ENCODE data around the gene DDX25.
A peak's percentile ranks its signal among the peaks of the same experiment; 100 is the strongest.

DNA sequence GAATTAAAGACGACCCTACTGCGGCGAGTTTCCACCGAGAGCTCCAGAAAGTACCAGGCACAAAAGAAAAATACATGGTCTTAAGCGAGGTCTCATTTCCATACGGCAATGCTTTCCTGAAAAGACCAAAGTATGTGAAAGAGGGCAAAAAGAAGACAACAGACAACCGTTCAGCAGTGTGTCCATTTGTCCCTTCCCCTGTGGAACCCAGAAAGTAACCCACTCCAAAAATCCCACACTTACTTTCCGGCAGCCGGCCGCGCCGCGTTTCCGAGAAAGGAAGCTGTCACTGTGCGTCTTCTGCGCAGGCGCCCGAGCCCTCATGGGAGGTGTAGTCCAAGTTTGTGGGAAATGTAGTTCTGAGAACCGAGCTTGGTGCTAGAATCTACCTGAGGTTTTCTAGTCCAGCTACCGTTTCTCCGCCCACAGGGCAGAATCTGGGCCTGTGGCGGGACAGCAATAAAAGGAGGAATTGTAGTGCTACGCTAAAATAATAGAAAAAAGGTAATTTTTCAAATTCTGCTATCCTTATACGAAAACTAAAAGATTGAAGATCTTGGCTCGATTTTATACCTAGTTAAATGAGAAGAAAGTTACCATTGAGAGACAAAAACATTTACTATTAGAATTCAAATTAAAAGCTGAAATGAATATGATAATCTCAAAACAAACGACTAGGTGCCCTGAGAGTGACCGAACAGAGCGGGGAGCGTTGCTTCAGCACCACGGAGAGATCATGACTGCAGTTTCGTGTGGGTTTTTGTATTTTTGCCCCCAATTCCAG lies 1.2 kb upstream of the DDX25 start, which contains the start of gene PUS3:
- TF ChIP-seq ZNF274 (IDR thresholded peaks at IDR 0.05; ENCODE audit: low read depth, low read length) (no peak), CBX3 (IDR thresholded peaks at IDR 0.05; ENCODE audit: low read depth) (0 out of 2 replicates have a peak, but pooled peaks have one; percentile 15), MAX (IDR thresholded peaks at IDR 0.05) (peak; percentile 75), CTCF (IDR thresholded peaks at IDR 0.05 in 2 of 3, conservative IDR thresholded peaks at IDR 0.05 in 1 of 3; ENCODE audit: borderline replicate concordance in 1 of 3, insufficient read depth in 1 of 3, low read depth in 2 of 3, low read length in 2 of 3) (no peak), POLR2A (IDR thresholded peaks at IDR 0.05; ENCODE audit: borderline replicate concordance, extremely low read depth, insufficient read depth, insufficient read length) (peak; percentile 66), SP1 (IDR thresholded peaks at IDR 0.05; ENCODE audit: low read depth) (peak; percentile 56), TCF7L2 (IDR thresholded peaks at IDR 0.05; ENCODE audit: borderline replicate concordance, extremely low read depth, insufficient read depth, insufficient read length) (no peak), POLR2AphosphoS5 (IDR thresholded peaks at IDR 0.05; ENCODE audit: low read depth, low read length) (peak; percentile 93)
- TF ChIP-seq, protein P1, sequence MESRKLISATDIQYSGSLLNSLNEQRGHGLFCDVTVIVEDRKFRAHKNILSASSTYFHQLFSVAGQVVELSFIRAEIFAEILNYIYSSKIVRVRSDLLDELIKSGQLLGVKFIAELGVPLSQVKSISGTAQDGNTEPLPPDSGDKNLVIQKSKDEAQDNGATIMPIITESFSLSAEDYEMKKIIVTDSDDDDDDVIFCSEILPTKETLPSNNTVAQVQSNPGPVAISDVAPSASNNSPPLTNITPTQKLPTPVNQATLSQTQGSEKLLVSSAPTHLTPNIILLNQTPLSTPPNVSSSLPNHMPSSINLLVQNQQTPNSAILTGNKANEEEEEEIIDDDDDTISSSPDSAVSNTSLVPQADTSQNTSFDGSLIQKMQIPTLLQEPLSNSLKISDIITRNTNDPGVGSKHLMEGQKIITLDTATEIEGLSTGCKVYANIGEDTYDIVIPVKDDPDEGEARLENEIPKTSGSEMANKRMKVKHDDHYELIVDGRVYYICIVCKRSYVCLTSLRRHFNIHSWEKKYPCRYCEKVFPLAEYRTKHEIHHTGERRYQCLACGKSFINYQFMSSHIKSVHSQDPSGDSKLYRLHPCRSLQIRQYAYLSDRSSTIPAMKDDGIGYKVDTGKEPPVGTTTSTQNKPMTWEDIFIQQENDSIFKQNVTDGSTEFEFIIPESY (IDR thresholded peaks at IDR 0.05; ENCODE audit: extremely low read depth, insufficient replicate concordance, low read length): no peak
